PC-9 (cell line): ENCODE measurements around the gene TAL1.

Source experiments
- EZH2 ChIP-seq: fragments of 200-600 bp; sonication (generic); IDR thresholded peaks from 2 replicates; pipeline ENCODE4 v1.8.0; 2017; ENCODE audit warnings: antibody characterized with exemption, low read depth
- TF ChIP-seq, protein P1 (sequence below): fragments of 200-600 bp; sonication (generic); conservative IDR thresholded peaks from 2 replicates; pipeline ENCODE4 v1.6.1; 2017; ENCODE audit warnings: mixed run types, antibody characterized with exemption, mild to moderate bottlenecking, moderate library complexity

- TF ChIP-seq, protein P1, sequence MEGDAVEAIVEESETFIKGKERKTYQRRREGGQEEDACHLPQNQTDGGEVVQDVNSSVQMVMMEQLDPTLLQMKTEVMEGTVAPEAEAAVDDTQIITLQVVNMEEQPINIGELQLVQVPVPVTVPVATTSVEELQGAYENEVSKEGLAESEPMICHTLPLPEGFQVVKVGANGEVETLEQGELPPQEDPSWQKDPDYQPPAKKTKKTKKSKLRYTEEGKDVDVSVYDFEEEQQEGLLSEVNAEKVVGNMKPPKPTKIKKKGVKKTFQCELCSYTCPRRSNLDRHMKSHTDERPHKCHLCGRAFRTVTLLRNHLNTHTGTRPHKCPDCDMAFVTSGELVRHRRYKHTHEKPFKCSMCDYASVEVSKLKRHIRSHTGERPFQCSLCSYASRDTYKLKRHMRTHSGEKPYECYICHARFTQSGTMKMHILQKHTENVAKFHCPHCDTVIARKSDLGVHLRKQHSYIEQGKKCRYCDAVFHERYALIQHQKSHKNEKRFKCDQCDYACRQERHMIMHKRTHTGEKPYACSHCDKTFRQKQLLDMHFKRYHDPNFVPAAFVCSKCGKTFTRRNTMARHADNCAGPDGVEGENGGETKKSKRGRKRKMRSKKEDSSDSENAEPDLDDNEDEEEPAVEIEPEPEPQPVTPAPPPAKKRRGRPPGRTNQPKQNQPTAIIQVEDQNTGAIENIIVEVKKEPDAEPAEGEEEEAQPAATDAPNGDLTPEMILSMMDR = no peak
- TF ChIP-seq EZH2 = no peak
These were observed 5.2 kb downstream of the TAL1 start for GRCh38 chr1:47226839-47227215.
